ENCODE measurements around the gene SAMM50. TPM values are rescaled to one million over a fixed set of nuclear protein-coding genes. Genes with fewer than 3 reads are reported as not detected.

Gene SAMM50
- total and polyA plus RNA-seq, 10 of the 15 experiments (the other 5 are each of a cell fraction or from before 2014, with no cell fraction given) = 38.2 to 126 (median 62.4) TPM

GRCh38 chr22:43951391-43951790 lies 3.9 kb upstream of the SAMM50 start:
- POLR2A ChIA-PET = interaction anchor here (0.6 kb wide), 1 partner anchor 15 kb away, joined by 3 read pairs; no protein-coding TSS in a partner anchor
- FAIRE-seq (no peak), DNase-seq (ENCODE audit: low read depth, low spot score) (no peak), ATAC-seq (no peak)
- no peaks in the 10 kb centered on the region for H3K9me3 ChIP-seq (replicated peaks; ENCODE audit: control insufficient read depth, insufficient read depth, low read length)
- TF ChIP-seq RUNX3 (IDR thresholded peaks at IDR 0.05; ENCODE audit: low read length) (no peak), SMC3 (IDR thresholded peaks at IDR 0.05; ENCODE audit: borderline replicate concordance, low read length) (no peak), IRF5 (IDR thresholded peaks at IDR 0.05; ENCODE audit: borderline replicate concordance) (no peak), PAX8 (IDR thresholded peaks at IDR 0.05) (no peak), NFIC (IDR thresholded peaks at IDR 0.05; ENCODE audit: low read depth, low read length) (no peak), BRCA1 (IDR thresholded peaks at IDR 0.05; ENCODE audit: low read depth, low read length) (no peak), POLR2AphosphoS5 (IDR thresholded peaks at IDR 0.05; ENCODE audit: low read length) (no peak), LARP7 (IDR thresholded peaks at IDR 0.05) (no peak), IKZF1 (conservative IDR thresholded peaks at IDR 0.05) (no peak), SMAD1 (IDR thresholded peaks at IDR 0.05; ENCODE audit: low read depth, partially characterized antibody) (no peak)
- CTCF ChIA-PET = interaction anchor here (0.6 to 1.3 kb wide), 2 partner anchors 68 to 199 kb away, joined by 3 to 4 read pairs; no protein-coding TSS in a partner anchor
- no peaks in the 10 kb centered on the region for H3K36me3 ChIP-seq (ENCODE audit: control insufficient read depth in 2 of 2, insufficient read depth in 2 of 2, low read length in 1 of 2)
- H3K4me2 ChIP-seq (ENCODE audit: control insufficient read depth, insufficient read depth) = no peak overlapping the region
- no TSS peak for BruUV-seq (replicated peaks)
- H3K79me2 ChIP-seq (ENCODE audit: control insufficient read depth, insufficient read depth, low read length) = peaks cover 22% of the 10 kb centered on the region
- H3K9ac ChIP-seq (ENCODE audit: control insufficient read depth, insufficient read depth, low read length) = no peak overlapping the region
- no peaks in the 10 kb centered on the region for H3K27me3 ChIP-seq (replicated peaks in 1 of 2; ENCODE audit: control insufficient read depth in 2 of 2, insufficient read depth in 2 of 2, low read length in 1 of 2)
- RAD21 ChIA-PET (ENCODE audit: unreplicated experiment) = no interaction called here
- no peak overlapping the region for H3K27ac ChIP-seq (ENCODE audit: control insufficient read depth, insufficient read depth)
- H4K20me1 ChIP-seq (ENCODE audit: control insufficient read depth, insufficient read depth) = no peaks in the 10 kb centered on the region
- in situ Hi-C loops (cut with MboI) (no loop called here), intact Hi-C loops (cut with micrococcal nuclease; ENCODE audit: unreplicated experiment) (no loop called here)
- H3K4me3 ChIP-seq = no peak overlapping the region
- SMC1A ChIA-PET (ENCODE audit: uncharacterized antibody, unreplicated experiment) = no interaction called here
- peaks cover 3% of the 10 kb centered on the region for H3K4me1 ChIP-seq (ENCODE audit: control insufficient read depth, insufficient read depth, low read length)
- WGBS (ENCODE audit: insufficient coverage, insufficient replicate concordance, low lambda C conversion rate, missing lambda C conversion rate) = 41% methylated on average over 5 of the region's 5 CpGs
- no peak overlapping the region for H2AFZ ChIP-seq (ENCODE audit: control insufficient read depth, low read depth, low read length)

All from GM12878 (cell line).